Mammary microvascular endothelial cell (primary cell): ENCODE results near the gene UBE2V1. TPM values are rescaled to one million over a fixed set of nuclear protein-coding genes. Genes with fewer than 3 reads are reported as not detected.

Source experiments
- total RNA-seq: library from RNA; depleted of rRNA; stranded (reverse); fragments of >200 nt; gene quantifications from 2 replicates; pipeline ENCODE4 v1.2.3, GENCODE V29; 2015

UBE2V1 gene
- total RNA-seq: 64.3 and 77.2 TPM in 2 replicates

GRCh38 chr20:50112512-50113419, at the start of gene UBE2V1:
TSS of gene UBE2V1 (minus strand) at chr20:50113150. CDS start at chr20:50113128, 22 bp downstream.

DNA sequence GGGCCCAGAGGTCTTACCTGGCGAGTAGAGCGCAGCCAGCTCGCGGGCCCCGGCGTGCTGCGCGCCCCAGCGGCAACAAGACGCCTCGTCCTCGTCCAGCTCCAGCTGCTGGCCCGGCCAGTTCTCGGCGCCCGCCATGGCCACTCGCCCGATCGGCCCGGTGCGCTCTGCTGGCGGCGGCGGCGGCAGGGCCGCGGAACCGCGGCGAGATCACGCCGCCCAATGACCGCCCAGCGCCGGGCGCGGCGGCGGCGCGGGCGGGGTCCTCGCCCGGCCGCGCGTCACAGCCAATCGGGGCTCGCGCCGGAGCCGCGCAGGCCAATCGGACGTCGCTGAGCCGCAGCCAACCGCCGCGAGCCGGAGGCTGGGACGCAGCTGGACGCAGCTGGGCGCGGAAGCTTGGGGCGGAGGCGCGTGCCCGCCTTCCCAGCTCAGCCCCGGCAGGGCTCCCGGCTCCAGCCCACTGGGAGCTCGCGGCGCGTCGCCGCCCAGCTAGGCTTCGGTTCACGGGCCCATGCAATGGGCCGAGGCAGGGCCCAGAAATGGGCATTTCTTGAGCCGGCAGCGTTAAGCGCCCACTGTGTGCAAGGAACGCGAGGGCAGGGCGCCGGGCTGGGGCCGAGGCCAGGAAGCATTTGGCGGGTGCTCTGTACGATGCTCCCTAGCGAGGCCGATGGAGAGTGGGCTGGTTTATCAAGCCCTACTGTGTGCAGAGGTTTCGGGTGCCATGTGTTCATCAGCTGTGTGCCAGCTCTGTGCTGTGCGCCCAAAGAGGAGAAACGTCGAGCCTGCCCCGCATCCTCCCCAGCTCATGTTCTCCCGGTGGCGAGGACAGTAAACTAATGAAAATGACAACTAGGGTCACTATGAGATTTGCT, 40.8 kb upstream of the UBE2V1 start, which contains the start of gene PEDS1:
Gene PEDS1 (minus strand): TSS at position 224 of the 878 bp plus-strand sequence. CDS start 86 bp downstream, at position 138.

Other genes starting within 250 kb of the UBE2V1 start
- 3.1 and 4.4 TPM in 2 replicates for gene SPATA2, start 197.6 kb downstream of the UBE2V1 start, total RNA-seq
- gene RNF114, start 176.8 kb downstream of the UBE2V1 start, total RNA-seq: 84.7 and 109 TPM in 2 replicates
- 11.3 and 12.2 TPM in 2 replicates for gene SNAI1, start 130.2 kb downstream of the UBE2V1 start, total RNA-seq
- gene PEDS1, start 40.6 kb upstream of the UBE2V1 start, total RNA-seq: 59.4 and 61.5 TPM in 2 replicates
- 17.1 and 22.4 TPM in 2 replicates for gene CEBPB, start 77.7 kb upstream of the UBE2V1 start, total RNA-seq